ENCODE data around the gene PTBP3.

- TF ChIP-seq, protein P1, sequence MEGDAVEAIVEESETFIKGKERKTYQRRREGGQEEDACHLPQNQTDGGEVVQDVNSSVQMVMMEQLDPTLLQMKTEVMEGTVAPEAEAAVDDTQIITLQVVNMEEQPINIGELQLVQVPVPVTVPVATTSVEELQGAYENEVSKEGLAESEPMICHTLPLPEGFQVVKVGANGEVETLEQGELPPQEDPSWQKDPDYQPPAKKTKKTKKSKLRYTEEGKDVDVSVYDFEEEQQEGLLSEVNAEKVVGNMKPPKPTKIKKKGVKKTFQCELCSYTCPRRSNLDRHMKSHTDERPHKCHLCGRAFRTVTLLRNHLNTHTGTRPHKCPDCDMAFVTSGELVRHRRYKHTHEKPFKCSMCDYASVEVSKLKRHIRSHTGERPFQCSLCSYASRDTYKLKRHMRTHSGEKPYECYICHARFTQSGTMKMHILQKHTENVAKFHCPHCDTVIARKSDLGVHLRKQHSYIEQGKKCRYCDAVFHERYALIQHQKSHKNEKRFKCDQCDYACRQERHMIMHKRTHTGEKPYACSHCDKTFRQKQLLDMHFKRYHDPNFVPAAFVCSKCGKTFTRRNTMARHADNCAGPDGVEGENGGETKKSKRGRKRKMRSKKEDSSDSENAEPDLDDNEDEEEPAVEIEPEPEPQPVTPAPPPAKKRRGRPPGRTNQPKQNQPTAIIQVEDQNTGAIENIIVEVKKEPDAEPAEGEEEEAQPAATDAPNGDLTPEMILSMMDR (IDR thresholded peaks at IDR 0.05): no peak
- TF ChIP-seq POLR2AphosphoS5 (IDR thresholded peaks at IDR 0.05; ENCODE audit: insufficient read depth in 1 of 2, low read depth in 1 of 2): no peak
- no peak for TF ChIP-seq POLR2A (IDR thresholded peaks at IDR 0.05)
Observed at GRCh38 chr9:112355427-112355897, 22.0 kb upstream of the PTBP3 start.

Data from vagina (tissue), 2 donors.